Natural killer cell (primary cell): ENCODE results near the gene GYS2. TPM values are rescaled to one million over a fixed set of nuclear protein-coding genes. Genes with fewer than 3 reads are reported as not detected.

Source experiments
- ATAC-seq, 3 donors: fragments of 150-1000 bp in 2 of 3; fragments of 200-7000 bp in 1 of 3; cut with Tn5 transposase; 1 replicate in 1 of 3; 2 replicates in 2 of 3; pipeline ENCODE4 v1.10.0; 2021; ENCODE audit warnings: mild to moderate bottlenecking in 2 of 3, moderate library complexity in 2 of 3
- DNase-seq, 2 donors: peaks; one replicate each; pipeline versions ENCODE4 v3.0.0 to v3.0.0-alpha.2; 2013 to 2021; ENCODE audit warnings: mixed read lengths in 1 of 2
- H3K27ac ChIP-seq: one replicate; pipeline ENCODE4 v1.5.1; 2013; ENCODE audit warnings: mild to moderate bottlenecking, low read length
- H3K27me3 ChIP-seq: one replicate; pipeline ENCODE4 v1.6.1; 2013; ENCODE audit warnings: low read length; ENCODE audit not compliant: control insufficient read depth, insufficient read depth
- H3K36me3 ChIP-seq: one replicate; pipeline ENCODE4 v1.6.1; 2013; ENCODE audit warnings: low read length; ENCODE audit not compliant: control insufficient read depth, insufficient read depth
- H3K4me1 ChIP-seq: one replicate; pipeline ENCODE4 v1.6.1; 2013; ENCODE audit warnings: low read length; ENCODE audit not compliant: control insufficient read depth, insufficient read depth
- H3K4me3 ChIP-seq: one replicate; pipeline ENCODE4 v1.5.1; 2013; ENCODE audit warnings: low read length
- H3K9me3 ChIP-seq: one replicate; pipeline ENCODE4 v1.6.1; 2013; ENCODE audit warnings: low read length; ENCODE audit not compliant: control insufficient read depth, insufficient read depth
- H3K27ac Mint-ChIP-seq, 2 donors: one replicate each; pipeline ENCODE4 v1.8.0; 2022; ENCODE audit warnings: mild to moderate bottlenecking in 2 of 2, mixed read lengths in 2 of 2, moderate library complexity in 1 of 2
- H3K27me3 Mint-ChIP-seq, 2 donors: one replicate each; pipeline ENCODE4 v1.8.0; 2022; ENCODE audit warnings: low read depth in 2 of 2, mixed read lengths in 2 of 2
- H3K36me3 Mint-ChIP-seq: one replicate; pipeline ENCODE4 v1.8.0; 2022; ENCODE audit warnings: mixed read lengths
- H3K4me1 Mint-ChIP-seq, 2 donors: one replicate each; pipeline ENCODE4 v1.8.0; 2022; ENCODE audit warnings: mixed read lengths in 2 of 2
- H3K4me3 Mint-ChIP-seq: one replicate; pipeline ENCODE4 v1.8.0; 2022; ENCODE audit warnings: mild to moderate bottlenecking, moderate library complexity, mixed read lengths
- H3K9me3 Mint-ChIP-seq, 2 donors: one replicate each; pipeline ENCODE4 v1.8.0; 2022; ENCODE audit warnings: mixed read lengths in 2 of 2
- CTCF ChIP-seq: fragments of 200-600 bp; IDR thresholded peaks from one replicate; pipeline ENCODE4 v1.8.0; 2022; ENCODE audit warnings: antibody characterized with exemption
- WGBS: methylation state at CpG from one replicate; pipeline ENCODE4 v1.1.7; 2013; ENCODE audit warnings: missing lambda C conversion rate; ENCODE audit not compliant: insufficient coverage; 5-methylcytosine and 5-hydroxymethylcytosine counted together
- intact Hi-C: fragments of 100-400 bp; cut with micrococcal nuclease; formaldehyde crosslinking; loops from one replicate; pipeline ENCODE4 v1.14.2; 2022
- total RNA-seq, 4 donors: library from RNA; stranded (reverse); fragments of 120-200 nt in 1 of 4; gene quantifications; one replicate each; pipeline versions ENCODE4 v1.2.3 to v1.2.4, GENCODE V29; 2013 to 2022

GYS2 gene
- total RNA-seq, 3 donors from 2014 or later (not counting 1 experiment from before 2014, with no cell fraction given) = not detected

GRCh38 chr12:21526721-21527345 lies 77.8 kb downstream of the GYS2 start:
- TF ChIP-seq CTCF = no peak
- Histone ChIP-seq H3K4me3 (no peak overlapping the region), H3K4me1 (peaks cover 8% of the 10 kb centered on the region), H3K36me3 (no peaks in the 10 kb centered on the region), H3K9me3 (no peaks in the 10 kb centered on the region), H3K27ac (no peak overlapping the region), H3K27me3 (peaks cover 33% of the 10 kb centered on the region)
- H3K27me3 Mint-ChIP-seq = peaks cover 37 to 61% of the 10 kb centered on the region in 2 donors
- H3K9me3 Mint-ChIP-seq = peaks cover 0 to 5% of the 10 kb centered on the region in 2 donors
- intact Hi-C loops = no loop called here
- no peaks in the 10 kb centered on the region for H3K4me1 Mint-ChIP-seq
- 47% methylated on average over 8 of the region's 12 CpGs for WGBS
- peak overlapping the region; percentile 55 for H3K4me3 Mint-ChIP-seq
- DNase-seq (no peak), ATAC-seq (no peak)
- no peak overlapping the region for H3K27ac Mint-ChIP-seq
- H3K36me3 Mint-ChIP-seq = no peaks in the 10 kb centered on the region

- Histone ChIP-seq H3K27ac (no peak within 1 kb of the TSS), H3K27me3 (peaks cover 33% of the 10 kb centered on the region), H3K36me3 (no peaks in the 10 kb centered on the region), H3K4me3 (no peak within 1 kb of the TSS), H3K4me1 (peaks cover 8% of the 10 kb centered on the region), H3K9me3 (no peaks in the 10 kb centered on the region)
- no peak for ATAC-seq
- peaks cover 0 to 5% of the 10 kb centered on the region in 2 donors for H3K9me3 Mint-ChIP-seq
- intact Hi-C loops = no loop called here
- H3K27me3 Mint-ChIP-seq = peaks cover 32 to 54% of the 10 kb centered on the region in 2 donors
- H3K4me1 Mint-ChIP-seq = no peaks in the 10 kb centered on the region
- WGBS = 100% methylated on average over 1 of the region's 1 CpG
- H3K4me3 Mint-ChIP-seq = peak within 1 kb of the TSS; percentile 55
- TF ChIP-seq CTCF = no peak
- DNase-seq = no peak
- H3K27ac Mint-ChIP-seq = no peak within 1 kb of the TSS
- no peaks in the 10 kb centered on the region for H3K36me3 Mint-ChIP-seq
These were observed 78.6 kb downstream of the GYS2 start, which contains the start of gene SPX for GRCh38 chr12:21526053-21526452. SPX (plus strand) TSS chr12:21526296; CDS start chr12:21526473, 177 bp downstream.

GRCh38 chr12:21523148-21523547 lies 81.5 kb downstream of the GYS2 start:
- Histone ChIP-seq H3K27ac (no peak overlapping the region), H3K4me1 (peaks cover 8% of the 10 kb centered on the region), H3K27me3 (peaks cover 17% of the 10 kb centered on the region), H3K9me3 (no peaks in the 10 kb centered on the region), H3K36me3 (peaks cover 3% of the 10 kb centered on the region), H3K4me3 (no peak overlapping the region)
- no peaks in the 10 kb centered on the region for H3K4me1 Mint-ChIP-seq
- peaks cover 13 to 27% of the 10 kb centered on the region in 2 donors for H3K27me3 Mint-ChIP-seq
- ATAC-seq (no peak), DNase-seq (no peak)
- no peak for TF ChIP-seq CTCF
- intact Hi-C loops = no loop called here
- no peak overlapping the region for H3K27ac Mint-ChIP-seq
- peaks cover 0 to 5% of the 10 kb centered on the region in 2 donors for H3K9me3 Mint-ChIP-seq
- no peaks in the 10 kb centered on the region for H3K36me3 Mint-ChIP-seq
- no peak overlapping the region for H3K4me3 Mint-ChIP-seq

- Histone ChIP-seq H3K27me3 (peaks cover 6% of the 10 kb centered on the region), H3K4me1 (no peaks in the 10 kb centered on the region), H3K9me3 (no peaks in the 10 kb centered on the region), H3K4me3 (no peak overlapping the region), H3K36me3 (peaks cover 11% of the 10 kb centered on the region), H3K27ac (no peak overlapping the region)
- no peak for TF ChIP-seq CTCF
- H3K27ac Mint-ChIP-seq = no peak overlapping the region
- H3K27me3 Mint-ChIP-seq = peaks cover 8 to 20% of the 10 kb centered on the region in 2 donors
- intact Hi-C loops = no loop called here
- 95% methylated on average over 1 of the region's 1 CpG for WGBS
- ATAC-seq = no peak
- no peaks in the 10 kb centered on the region for H3K4me1 Mint-ChIP-seq
- peaks cover 0 to 5% of the 10 kb centered on the region in 2 donors for H3K9me3 Mint-ChIP-seq
- DNase-seq = no peak
- H3K36me3 Mint-ChIP-seq = no peaks in the 10 kb centered on the region
- H3K4me3 Mint-ChIP-seq = no peak overlapping the region
These were observed 83.1 kb downstream of the GYS2 start for GRCh38 chr12:21521541-21521940.
